Esophagus muscularis mucosa (tissue), 4 donors: ENCODE results near the gene SAP25. TPM values are rescaled to one million over a fixed set of nuclear protein-coding genes. Genes with fewer than 3 reads are reported as not detected.

Experiments
- DNase-seq: peaks from one replicate; pipeline ENCODE4 v3.0.0-alpha.2; 2017; ENCODE audit errors: extremely low spot score
- H3K27ac ChIP-seq, 4 donors: fragments of 200-600 bp; sonication (generic); replicated peaks in 1 of 4; 1 replicate in 3 of 4; 2 replicates in 1 of 4; pipeline ENCODE4 v1.5.1; 2016 to 2019; ENCODE audit warnings: mild to moderate bottlenecking in 1 of 4
- H3K27me3 ChIP-seq, 4 donors: fragments of 200-600 bp; sonication (generic); one replicate each; pipeline versions ENCODE4 v1.5.1 to v1.6.0; 2016 to 2019
- H3K36me3 ChIP-seq, 4 donors: fragments of 200-600 bp; sonication (generic); one replicate each; pipeline ENCODE4 v1.5.1; 2016 to 2019
- H3K4me1 ChIP-seq, 4 donors: fragments of 200-600 bp; sonication (generic); one replicate each; pipeline ENCODE4 v1.5.1; 2016 to 2019
- H3K4me3 ChIP-seq, 4 donors: fragments of 200-600 bp; sonication (generic); 1 replicate in 2 of 4; 2 replicates in 2 of 4; pipeline ENCODE4 v1.5.1; 2016 to 2019; ENCODE audit warnings: mild to moderate bottlenecking in 4 of 4, moderate library complexity in 1 of 4
- H3K9me3 ChIP-seq, 4 donors: fragments of 200-600 bp; sonication (generic); 1 replicate in 3 of 4; 2 replicates in 1 of 4; pipeline ENCODE4 v1.5.1; 2016 to 2019
- EP300 ChIP-seq: sonication (generic); formaldehyde crosslinking; IDR thresholded peaks from one replicate; pipeline ENCODE4 v1.6.1; 2017; ENCODE audit warnings: antibody characterized with exemption
- POLR2A ChIP-seq: fragments of 450-650 bp; IDR thresholded peaks from one replicate; pipeline ENCODE4 v1.6.1; 2017; ENCODE audit warnings: antibody characterized with exemption, moderate library complexity, mild to moderate bottlenecking, low read depth
- POLR2AphosphoS5 ChIP-seq, 2 donors: sonication (generic); formaldehyde crosslinking; IDR thresholded peaks; one replicate each; pipeline ENCODE4 v1.6.1; 2017; ENCODE audit warnings: antibody characterized with exemption in 2 of 2
- WGBS: methylation state at CpG from one replicate; pipeline ENCODE4 v1.1.5; 2018; 5-methylcytosine and 5-hydroxymethylcytosine counted together
- intact Hi-C: fragments of 100-400 bp; cut with DNase I; formaldehyde crosslinking; loops from one replicate; pipeline ENCODE4 v1.15.1; 2023
- total RNA-seq, 4 donors: library from RNA; depleted of rRNA; stranded (reverse); fragments of >200 nt; gene quantifications; one replicate each; pipeline versions ENCODE4 v1.1.0 to v1.2.1, GENCODE V29; 2016
- TF ChIP-seq, protein P1 (sequence below), 3 experiments: fragments of 200-600 bp in 2 of 3; fragments of 450-650 bp in 1 of 3; sonication (generic) in 2 of 3; IDR thresholded peaks; one replicate each; pipeline ENCODE4 v1.5.1; 2017 to 2019; ENCODE audit warnings: antibody characterized with exemption in 3 of 3, mild to moderate bottlenecking in 2 of 3, moderate library complexity in 1 of 3

SAP25 gene
- total RNA-seq, 4 donors from 2014 or later = 0.83 to 0.92 TPM; not detected in 2

DNA sequence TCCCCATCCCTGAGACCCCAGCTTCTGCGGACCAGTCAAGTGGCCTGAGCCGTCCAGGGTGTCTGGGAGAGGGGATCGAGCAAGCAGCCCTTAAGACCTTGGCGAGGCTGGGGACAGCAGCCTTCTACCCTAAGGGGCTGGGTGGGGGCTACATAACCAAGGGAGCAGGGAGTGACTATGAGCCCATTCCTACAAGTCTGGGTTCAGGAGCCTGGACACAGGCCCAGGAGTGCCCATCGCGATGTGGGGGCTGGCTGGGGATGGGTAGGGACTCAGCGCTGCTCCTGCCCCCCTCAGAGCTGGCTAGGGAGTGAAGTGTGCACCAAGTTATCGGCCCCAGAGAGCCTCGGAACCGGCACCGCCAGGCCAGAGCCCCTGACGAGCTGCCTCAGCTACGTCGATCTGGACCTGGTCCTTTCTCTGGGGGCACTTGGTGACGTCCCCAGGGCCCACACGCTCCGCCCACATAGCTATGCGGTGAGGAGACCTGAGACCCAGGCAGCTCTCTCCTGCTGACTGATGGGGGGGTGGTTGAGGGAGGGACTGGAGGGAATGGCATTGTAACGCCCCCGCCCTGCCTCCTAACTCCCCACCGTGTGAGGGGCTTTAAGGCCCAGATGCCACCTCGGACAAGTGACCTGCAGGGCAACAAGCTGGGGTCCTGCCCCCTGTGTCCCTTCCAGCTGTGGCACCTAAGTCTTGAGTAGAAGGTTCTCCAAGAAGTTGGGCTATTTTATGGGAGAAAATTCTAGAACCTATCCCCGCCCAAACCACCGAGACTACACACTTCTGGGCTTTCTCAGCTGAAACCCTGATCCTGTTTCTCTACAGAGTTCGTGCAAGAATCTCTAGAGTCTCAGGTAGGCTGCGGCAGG, 2.5 kb downstream of the SAP25 start:
- WGBS = 79% methylated on average over 22 of the region's 26 CpGs
- no peak for DNase-seq
- Histone ChIP-seq H3K36me3 (peaks cover 16 to 36% (median 30%) of the 10 kb centered on the region in 4 donors), H3K9me3 (no peaks in the 10 kb centered on the region), H3K4me1 (peaks cover 13 to 37% (median 21%) of the 10 kb centered on the region in 4 donors), H3K27me3 (peaks cover 0 to 53% (median 1%) of the 10 kb centered on the region in 4 donors), H3K27ac (no peak overlapping the region), H3K4me3 (no peak overlapping the region)
- intact Hi-C loops = no loop called here
- TF ChIP-seq POLR2AphosphoS5 (IDR thresholded peaks at IDR 0.05) = no peak
- TF ChIP-seq, protein P1, sequence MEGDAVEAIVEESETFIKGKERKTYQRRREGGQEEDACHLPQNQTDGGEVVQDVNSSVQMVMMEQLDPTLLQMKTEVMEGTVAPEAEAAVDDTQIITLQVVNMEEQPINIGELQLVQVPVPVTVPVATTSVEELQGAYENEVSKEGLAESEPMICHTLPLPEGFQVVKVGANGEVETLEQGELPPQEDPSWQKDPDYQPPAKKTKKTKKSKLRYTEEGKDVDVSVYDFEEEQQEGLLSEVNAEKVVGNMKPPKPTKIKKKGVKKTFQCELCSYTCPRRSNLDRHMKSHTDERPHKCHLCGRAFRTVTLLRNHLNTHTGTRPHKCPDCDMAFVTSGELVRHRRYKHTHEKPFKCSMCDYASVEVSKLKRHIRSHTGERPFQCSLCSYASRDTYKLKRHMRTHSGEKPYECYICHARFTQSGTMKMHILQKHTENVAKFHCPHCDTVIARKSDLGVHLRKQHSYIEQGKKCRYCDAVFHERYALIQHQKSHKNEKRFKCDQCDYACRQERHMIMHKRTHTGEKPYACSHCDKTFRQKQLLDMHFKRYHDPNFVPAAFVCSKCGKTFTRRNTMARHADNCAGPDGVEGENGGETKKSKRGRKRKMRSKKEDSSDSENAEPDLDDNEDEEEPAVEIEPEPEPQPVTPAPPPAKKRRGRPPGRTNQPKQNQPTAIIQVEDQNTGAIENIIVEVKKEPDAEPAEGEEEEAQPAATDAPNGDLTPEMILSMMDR (IDR thresholded peaks at IDR 0.05) = no peak
- no peak for TF ChIP-seq EP300
- TF ChIP-seq POLR2A = no peak

DNA sequence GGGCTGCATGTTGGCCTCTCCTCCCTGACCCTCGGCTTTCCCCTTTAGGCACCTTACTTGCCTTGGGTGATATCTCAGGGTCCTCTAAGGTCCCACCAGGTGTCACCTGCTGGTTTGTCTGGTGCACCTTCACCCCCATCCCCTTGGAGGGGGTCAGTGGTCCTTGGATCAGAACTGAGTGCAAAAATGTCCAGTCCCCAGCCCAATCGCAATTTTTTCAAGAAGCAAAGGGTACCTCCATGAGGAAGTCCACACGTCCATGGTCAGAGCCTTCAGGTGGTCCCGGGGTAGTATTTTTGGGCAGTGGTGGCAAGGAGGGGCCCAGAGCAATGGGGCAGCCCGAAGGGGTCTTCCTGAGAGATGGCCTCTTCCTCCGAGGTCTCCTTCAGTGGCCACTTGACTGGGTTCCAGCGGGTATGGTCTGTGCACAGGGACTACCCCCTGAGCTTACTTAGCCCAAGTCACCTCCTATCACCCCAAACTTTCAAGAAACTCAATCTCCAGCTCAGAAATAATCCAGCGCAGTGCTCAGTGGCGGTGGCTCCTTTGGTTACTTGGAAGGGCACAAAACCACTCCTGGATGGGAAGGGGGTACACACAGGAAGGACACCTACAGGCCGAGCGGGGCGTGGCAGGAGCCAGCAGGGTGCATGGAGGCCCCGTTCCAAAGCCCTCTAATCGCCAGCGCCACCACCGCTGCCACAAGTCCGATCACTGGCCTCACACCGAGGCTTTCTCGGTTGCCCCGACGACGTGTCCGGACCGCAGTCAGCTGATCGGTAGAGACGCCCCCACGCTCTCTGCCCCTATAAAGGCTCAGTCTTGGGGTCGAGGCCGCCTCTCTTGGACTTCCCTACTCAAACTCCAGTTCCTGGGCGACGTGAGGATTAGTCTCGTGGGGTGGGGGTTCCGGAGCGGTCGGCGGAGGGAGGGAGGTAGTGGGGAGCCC, 4.5 kb downstream of the SAP25 start:
- H3K27me3 ChIP-seq = peaks cover 0 to 40% (median 1%) of the 10 kb centered on the region in 4 donors
- no peak for DNase-seq
- intact Hi-C loops = no loop called here
- H3K4me3 ChIP-seq = peak overlapping the region; percentile 39 to 57 (median 44)
- H3K27ac ChIP-seq = peak overlapping the region in 3 of 4 donors; percentile 30 to 39 (median 38)
- no peaks in the 10 kb centered on the region for H3K9me3 ChIP-seq
- 37% methylated on average over 18 of the region's 36 CpGs for WGBS
- TF ChIP-seq, protein P1 (IDR thresholded peaks at IDR 0.05) = peak; percentile 22 to 46 (median 34)
- peak in 1 of 2 donors; percentile 10 for TF ChIP-seq POLR2AphosphoS5 (IDR thresholded peaks at IDR 0.05)
- no peak for TF ChIP-seq EP300
- peaks cover 4 to 35% (median 19%) of the 10 kb centered on the region in 4 donors for H3K36me3 ChIP-seq
- peaks cover 13 to 38% (median 22%) of the 10 kb centered on the region in 4 donors for H3K4me1 ChIP-seq

DNA sequence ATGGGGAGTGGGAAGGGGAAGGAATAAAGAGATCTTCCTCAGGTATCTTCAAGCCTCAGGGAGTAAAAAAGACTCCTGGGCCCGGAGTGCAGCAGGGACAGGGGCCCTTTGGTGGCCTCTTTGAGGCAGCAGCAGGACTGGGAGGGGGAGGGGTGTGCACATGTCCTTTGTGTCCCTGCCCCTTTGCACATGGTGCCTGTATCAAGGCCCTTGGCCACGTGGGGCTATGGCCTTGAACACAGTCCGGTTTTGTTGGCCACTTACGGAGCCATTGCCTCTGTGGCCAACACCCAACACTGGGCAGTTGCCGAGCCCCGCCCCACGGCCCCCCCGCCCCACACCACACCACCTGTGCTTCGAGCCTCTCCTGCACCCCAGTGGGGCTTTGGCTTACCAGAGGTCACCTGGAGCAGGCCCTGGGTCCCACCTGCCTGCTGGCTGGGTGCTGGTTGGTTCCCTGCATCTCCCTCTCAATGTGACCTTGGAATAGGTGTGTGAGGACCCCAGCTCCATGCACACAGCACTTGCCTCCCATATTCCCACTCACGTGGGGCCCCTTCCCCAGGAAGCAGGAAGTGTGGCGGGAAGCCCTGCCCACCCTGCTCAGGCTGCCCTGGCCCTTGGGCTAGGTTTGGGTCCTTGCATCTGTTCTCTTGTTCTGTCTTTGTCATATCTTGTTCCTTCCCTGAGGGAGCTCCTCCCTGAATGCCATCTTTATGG, 5.4 kb downstream of the SAP25 start:
- peaks cover 0 to 35% (median 16%) of the 10 kb centered on the region in 4 donors for H3K36me3 ChIP-seq
- no peaks in the 10 kb centered on the region for H3K9me3 ChIP-seq
- intact Hi-C loops = no loop called here
- WGBS = 93% methylated on average over 2 of the region's 11 CpGs
- H3K4me1 ChIP-seq = peaks cover 13 to 45% (median 24%) of the 10 kb centered on the region in 4 donors
- TF ChIP-seq EP300 = no peak
- TF ChIP-seq POLR2AphosphoS5 (IDR thresholded peaks at IDR 0.05) = no peak
- no peak for TF ChIP-seq POLR2A
- TF ChIP-seq, protein P1 (IDR thresholded peaks at IDR 0.05) = no peak
- no peak overlapping the region for H3K27ac ChIP-seq
- H3K4me3 ChIP-seq = no peak overlapping the region
- H3K27me3 ChIP-seq = peaks cover 0 to 32% (median 1%) of the 10 kb centered on the region in 4 donors
- no peak for DNase-seq

DNA sequence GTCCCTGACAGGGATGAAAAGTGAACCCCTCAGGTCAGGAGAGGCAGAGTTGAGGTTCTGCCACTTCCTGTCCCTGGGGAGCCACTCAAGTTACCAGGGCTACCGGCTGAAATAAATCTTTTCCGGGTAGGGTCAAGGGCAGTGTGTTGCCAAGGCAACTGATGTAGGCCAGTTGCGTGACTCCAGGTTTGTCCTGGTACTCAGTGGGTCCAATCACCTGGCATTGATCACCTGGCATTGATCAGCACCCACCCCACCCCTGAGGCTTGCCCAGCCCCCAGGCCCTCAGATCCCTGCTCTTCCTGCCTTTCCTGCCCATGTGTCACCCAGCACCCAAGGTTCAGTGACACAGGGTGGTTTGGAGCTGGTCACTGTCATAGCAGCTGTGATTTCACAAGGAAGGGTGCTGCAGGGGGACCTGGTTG, 5.9 kb downstream of the SAP25 start:
- H3K4me1 ChIP-seq = peaks cover 13 to 45% (median 24%) of the 10 kb centered on the region in 4 donors
- H3K36me3 ChIP-seq = peaks cover 0 to 36% (median 20%) of the 10 kb centered on the region in 4 donors
- peaks cover 0 to 26% (median 1%) of the 10 kb centered on the region in 4 donors for H3K27me3 ChIP-seq
- 77% methylated on average over 3 of the region's 3 CpGs for WGBS
- no peak for DNase-seq
- H3K4me3 ChIP-seq = no peak overlapping the region
- TF ChIP-seq POLR2A (no peak), POLR2AphosphoS5 (IDR thresholded peaks at IDR 0.05) (no peak), EP300 (no peak)
- TF ChIP-seq, protein P1 (IDR thresholded peaks at IDR 0.05) = no peak
- intact Hi-C loops = no loop called here
- H3K9me3 ChIP-seq = no peaks in the 10 kb centered on the region
- no peak overlapping the region for H3K27ac ChIP-seq
